Effector CD8-positive, alpha-beta T cell (primary cell): ENCODE measurements around the gene KERA.

Source experiments
- DNase-seq: peaks from one replicate; lab custom pipeline; 2025; lab: John Stamatoyannopoulos, UW

KERA gene

DNA sequence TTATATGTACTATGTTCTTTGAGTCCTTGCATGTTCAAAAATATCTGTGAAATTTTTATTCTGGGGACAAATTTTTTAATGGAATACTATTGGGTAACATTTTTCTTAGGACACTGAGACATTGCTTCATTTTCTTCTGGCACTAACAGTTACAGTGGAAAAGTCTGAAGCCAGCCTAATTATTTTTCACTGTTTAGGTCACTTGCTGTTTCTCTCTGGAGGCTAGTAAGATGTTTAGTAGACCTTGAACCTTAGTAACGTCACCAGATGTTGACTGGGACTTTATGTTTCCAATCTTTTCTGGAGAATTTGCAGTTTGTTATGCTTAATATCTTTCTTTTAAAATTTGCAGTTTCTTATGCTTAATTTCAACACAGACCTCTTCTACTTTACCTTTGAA is 40.8 kb downstream of the KERA start:
- no peak for DNase-seq

DNA sequence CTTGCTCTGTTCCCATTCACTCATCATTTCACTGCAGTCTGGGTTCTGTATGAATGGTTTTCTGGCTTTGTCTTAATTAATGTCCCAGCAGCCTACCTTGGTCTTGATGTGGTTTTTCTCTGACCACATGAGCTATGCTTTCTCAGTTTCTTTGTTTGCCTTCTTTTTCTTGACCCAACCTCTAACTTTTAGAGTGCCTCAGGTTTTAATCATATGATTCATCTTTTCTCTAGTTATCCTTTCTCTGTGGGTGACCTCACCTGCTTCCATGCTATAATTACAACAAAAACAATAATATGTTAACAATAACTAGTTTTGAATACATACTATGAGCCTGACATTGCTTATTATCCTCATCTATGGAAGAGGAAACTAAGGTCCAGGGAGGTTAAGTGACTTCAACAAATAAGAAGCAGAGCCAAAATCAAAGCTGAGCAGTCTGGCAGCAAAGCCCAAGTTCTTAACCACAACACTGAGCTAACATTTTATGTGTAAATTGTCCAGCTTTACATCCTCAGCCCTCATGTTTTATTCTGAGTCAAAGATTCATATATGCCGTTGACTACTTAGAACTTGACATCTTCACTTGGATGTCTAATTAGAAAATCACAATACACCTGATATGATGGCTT is 48.4 kb downstream of the KERA start:
- no peak for DNase-seq

DNA sequence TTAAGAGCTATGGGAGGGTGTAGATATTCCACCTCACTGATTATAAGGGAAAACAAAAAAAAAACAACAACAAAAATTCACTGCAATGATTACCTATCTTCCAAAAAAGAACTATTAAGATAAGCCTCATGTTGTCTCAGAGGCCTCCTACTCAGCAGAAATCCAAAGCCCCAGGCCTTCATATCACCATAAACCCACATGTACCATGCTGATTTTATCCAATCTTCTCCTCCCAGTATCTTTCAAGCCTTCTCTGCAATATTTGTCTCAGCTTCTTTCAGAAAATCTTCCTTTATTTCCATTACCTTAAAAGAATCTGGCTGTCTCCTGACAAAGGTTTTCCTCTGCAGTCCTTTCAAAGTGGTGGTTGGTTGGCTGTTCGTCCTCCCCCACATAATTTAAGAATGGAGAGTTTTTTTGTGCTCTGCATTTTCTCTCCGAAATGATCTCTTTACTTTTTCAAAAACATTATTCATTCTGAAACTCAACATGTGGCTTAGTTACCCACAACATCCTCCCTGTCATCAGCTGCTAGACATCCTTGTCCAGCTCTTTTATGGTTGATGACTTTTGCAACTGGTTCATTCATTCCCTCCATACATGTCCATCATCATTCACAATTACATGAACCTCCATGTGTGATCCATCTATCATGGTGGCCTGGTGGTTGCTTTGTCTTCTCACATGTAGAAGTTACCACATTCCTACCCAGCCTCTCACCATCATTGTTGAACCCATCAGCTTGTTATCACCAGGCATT is 50.1 kb downstream of the KERA start:
- DNase-seq = no peak

DNA sequence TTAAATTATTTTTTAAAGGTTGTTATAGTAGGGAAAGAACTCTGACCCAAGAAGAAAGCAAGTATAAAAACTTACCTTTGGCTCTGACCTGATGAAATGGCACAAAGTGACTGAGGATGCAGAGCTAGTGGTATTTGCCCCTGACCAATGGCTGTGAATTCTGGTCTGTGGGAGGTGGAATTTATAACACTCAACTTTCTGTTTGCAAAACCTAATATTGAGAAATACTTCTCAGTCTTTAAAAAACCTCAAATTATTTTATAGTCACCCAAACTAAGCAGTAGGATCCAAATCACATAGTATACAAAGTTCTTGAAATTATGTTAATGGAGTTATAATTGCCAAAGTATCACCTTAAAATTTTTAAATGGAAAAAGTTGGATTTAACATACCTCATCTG is 53.0 kb downstream of the KERA start, which contains the start of gene EPYC:
TSS of gene EPYC (minus strand) at position 101 of the 400 bp plus-strand sequence. CDS start 2,407 bp downstream, outside the sequence.
- no peak for DNase-seq

DNA sequence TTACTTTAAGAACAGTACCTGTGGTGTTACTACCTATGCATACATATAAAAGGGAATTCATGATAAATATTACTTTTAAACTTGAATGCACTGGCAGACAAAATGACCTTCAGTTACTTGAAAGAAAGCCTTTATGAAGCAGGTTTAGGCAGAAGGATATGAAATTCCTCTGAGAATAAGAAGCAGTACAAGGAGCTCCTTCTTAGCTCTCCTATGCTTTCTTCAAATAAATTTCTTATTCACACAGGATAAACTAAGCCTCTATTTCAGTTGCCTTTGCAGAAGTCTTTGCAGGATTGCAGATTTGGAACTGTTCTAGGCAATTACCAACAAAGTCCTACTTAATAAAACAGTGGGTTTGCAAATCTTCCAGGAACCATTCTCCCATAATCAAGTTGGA is 54.1 kb downstream of the KERA start:
- no peak for DNase-seq

DNA sequence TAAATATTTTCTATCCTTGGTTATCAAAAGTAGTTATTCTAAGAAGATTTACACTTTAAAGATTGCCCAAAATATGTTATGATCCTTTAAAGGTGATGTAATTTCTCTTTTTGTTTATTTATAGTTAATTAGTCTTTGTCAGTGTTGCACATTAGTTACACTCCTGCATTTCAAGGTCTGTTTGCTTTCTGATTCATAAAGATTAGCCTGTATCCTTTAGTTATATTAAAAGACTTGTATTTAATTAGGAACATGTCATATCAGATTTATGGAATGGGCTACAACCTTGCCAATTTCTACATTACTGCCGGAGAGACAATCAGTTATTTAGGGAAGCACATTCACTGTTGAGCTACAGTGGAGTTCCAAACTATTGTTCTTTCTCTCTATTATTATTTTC is 56.5 kb downstream of the KERA start:
- no peak for DNase-seq
